ENCODE results near the gene ARL13A.
"Not testable (repeated sequence)": the region's sequence is repeated elsewhere in the genome, so short reads cannot be mapped to it uniquely, and the experiment has no call there.

The ARL13A gene

DNA sequence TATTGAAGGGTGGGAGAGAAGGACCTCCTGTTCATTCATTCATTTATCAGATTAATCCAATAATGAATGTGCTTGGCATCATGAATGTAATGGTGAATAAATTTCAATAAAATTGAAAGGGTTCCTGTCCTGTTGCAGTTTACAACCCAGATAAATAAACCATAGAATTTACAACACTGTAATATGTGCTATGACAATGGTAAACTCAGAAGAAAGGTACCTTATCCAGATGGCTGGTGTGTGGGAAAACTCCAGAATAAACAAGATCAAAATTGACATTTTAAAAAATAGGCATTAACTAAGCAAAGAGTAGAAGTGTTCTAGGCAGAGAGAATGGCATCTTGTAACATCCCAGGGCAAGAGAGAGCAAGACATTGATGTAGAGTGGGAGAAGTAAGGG lies 15.3 kb downstream of the ARL13A start:
- H3K4me3 ChIP-seq (ENCODE audit: control insufficient read depth, low read depth, low read length) = no peak overlapping the region
- no peak for DNase-seq (ENCODE audit: low read depth)
- TF ChIP-seq, protein P1, sequence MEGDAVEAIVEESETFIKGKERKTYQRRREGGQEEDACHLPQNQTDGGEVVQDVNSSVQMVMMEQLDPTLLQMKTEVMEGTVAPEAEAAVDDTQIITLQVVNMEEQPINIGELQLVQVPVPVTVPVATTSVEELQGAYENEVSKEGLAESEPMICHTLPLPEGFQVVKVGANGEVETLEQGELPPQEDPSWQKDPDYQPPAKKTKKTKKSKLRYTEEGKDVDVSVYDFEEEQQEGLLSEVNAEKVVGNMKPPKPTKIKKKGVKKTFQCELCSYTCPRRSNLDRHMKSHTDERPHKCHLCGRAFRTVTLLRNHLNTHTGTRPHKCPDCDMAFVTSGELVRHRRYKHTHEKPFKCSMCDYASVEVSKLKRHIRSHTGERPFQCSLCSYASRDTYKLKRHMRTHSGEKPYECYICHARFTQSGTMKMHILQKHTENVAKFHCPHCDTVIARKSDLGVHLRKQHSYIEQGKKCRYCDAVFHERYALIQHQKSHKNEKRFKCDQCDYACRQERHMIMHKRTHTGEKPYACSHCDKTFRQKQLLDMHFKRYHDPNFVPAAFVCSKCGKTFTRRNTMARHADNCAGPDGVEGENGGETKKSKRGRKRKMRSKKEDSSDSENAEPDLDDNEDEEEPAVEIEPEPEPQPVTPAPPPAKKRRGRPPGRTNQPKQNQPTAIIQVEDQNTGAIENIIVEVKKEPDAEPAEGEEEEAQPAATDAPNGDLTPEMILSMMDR (conservative IDR thresholded peaks at IDR 0.05; ENCODE audit: control insufficient read depth, insufficient read depth, low read depth, low read length) = no peak

DNA sequence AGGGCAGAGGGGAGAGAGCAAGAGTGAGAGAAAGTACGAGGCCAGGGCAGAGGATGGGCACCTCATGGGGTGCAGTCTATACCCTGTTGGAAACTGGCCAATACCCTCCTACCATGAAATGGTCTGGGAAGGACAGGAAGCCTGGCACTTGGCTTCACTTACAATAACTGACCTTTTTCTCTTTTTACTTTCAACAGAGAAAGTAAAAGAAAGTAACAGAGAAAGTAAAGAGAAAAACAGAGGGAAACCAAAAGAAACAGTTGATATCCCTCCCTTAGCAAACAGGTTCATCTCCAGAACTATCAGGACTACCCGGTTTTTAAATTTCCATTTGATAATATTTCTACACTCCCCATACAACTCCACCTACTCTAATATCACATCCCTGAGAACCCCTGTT lies 20.6 kb downstream of the ARL13A start:
- H3K4me3 ChIP-seq (ENCODE audit: control insufficient read depth, low read depth, low read length) = no peak overlapping the region
- TF ChIP-seq, protein P1 (conservative IDR thresholded peaks at IDR 0.05; ENCODE audit: control insufficient read depth, insufficient read depth, low read depth, low read length) = no peak
- DNase-seq (ENCODE audit: low read depth) = no peak

DNA sequence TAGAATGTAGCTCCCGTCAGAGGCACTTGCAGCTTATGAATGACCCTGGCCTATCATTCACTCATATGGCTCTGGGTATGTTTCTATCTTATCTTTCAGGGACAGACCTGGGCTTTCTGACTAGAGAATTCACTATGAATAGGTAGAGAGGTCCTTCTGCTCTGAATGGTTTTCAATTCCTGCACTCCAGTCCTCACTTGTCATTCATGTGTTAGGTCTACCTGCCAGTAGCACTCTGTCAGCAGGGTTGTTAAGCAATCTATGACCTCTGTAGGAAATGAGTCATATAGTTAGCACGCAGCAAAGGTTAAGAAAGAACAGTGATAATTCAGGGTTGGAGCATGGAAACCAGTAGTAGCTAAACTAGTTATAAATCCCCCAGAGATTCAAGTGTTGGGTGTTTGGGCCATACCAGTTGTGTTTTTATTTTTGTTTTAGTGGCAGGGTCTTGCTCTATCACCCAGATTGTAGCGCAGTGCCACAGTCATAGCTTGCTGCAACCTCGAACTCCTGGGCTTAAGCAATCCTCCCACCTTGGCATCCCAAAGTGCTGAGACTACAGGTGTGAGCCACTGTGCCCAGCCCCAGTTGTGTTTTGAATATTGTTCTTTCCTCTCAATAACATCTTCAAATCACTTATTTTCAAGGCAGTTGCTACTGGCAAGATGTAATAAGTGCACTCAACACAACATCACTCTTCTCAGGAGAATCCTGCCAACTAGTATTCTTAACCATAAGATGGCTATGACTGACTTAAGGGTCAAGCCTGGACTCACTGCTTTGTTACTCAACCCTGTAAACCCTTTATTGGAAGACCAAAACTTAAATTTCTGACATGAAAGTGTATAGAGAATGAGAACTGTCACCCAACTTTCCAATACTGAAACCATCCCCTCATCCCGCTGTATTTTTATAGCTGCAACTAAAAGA lies 25.1 kb downstream of the ARL13A start:
- peak; percentile 59 for DNase-seq (ENCODE audit: low read depth)
- TF ChIP-seq, protein P1 (conservative IDR thresholded peaks at IDR 0.05; ENCODE audit: control insufficient read depth, insufficient read depth, low read depth, low read length) = no peak
- H3K4me3 ChIP-seq (ENCODE audit: control insufficient read depth, low read depth, low read length) = no peak overlapping the region

DNA sequence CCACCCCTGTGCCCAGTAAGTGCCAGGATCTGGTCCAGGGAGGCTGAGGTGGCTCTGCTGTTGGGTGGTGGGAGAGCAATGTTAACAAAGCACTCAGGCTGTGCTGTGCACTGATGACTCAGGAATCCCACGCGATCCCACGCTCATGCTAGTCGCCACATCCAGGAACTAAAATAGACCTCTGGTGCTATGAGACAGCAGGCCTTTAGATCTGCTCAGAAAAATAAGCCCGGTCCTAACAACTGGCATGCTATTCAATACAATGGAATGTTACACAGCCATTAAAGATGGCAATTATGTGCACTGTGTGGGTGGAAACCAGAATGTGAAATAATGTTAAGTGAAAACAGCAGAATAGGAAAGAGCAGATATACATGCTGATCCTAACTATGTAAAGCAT lies 26.0 kb downstream of the ARL13A start:
- H3K4me3 ChIP-seq (ENCODE audit: control insufficient read depth, low read depth, low read length) = no peak overlapping the region
- TF ChIP-seq, protein P1 (conservative IDR thresholded peaks at IDR 0.05; ENCODE audit: control insufficient read depth, insufficient read depth, low read depth, low read length) = no peak
- peak; percentile 92 for DNase-seq (ENCODE audit: low read depth)

DNA sequence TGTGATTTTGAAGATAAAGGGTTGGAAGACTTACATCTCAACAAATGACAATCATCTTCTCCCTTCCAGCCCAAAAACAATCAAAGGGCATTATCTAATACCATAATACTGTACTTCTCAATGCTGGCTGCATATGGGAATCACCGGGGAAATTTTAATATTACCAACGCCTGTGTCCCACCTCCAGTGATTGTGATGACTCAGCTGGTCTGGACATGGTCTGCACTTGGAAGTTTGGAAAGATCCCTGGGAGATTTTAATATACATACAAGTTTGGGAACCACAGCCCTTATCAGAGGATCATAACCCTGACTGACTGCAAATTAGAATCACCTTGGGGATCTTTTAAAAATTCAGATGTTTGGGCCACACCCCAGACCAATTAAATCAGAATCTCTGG lies 29.9 kb downstream of the ARL13A start:
- DNase-seq (ENCODE audit: low read depth) = no peak
- H3K4me3 ChIP-seq (ENCODE audit: control insufficient read depth, low read depth, low read length) = no peak overlapping the region
- TF ChIP-seq, protein P1 (conservative IDR thresholded peaks at IDR 0.05; ENCODE audit: control insufficient read depth, insufficient read depth, low read depth, low read length) = no peak

DNA sequence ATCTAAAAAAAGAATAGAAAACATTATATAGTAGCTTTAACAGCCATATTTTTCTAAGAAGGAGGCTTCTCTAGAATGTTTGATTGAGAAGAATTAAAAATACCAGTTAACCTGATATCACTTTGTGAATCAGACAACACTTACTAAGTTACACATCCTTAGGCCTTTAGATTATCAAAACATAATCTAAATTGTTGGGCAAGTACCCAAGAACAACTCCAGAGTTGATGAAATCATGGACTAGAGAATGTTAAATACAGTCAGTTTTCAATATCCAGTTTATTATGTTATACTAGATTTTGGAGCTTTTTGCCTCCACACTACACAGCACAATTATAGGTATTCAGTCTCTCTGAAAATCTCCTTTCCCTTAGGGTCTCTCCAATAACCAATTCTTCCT lies 39.6 kb downstream of the ARL13A start:
- H3K4me3 ChIP-seq (ENCODE audit: control insufficient read depth, low read depth, low read length) = no peak overlapping the region
- TF ChIP-seq, protein P1 (conservative IDR thresholded peaks at IDR 0.05; ENCODE audit: control insufficient read depth, insufficient read depth, low read depth, low read length) = no peak
- DNase-seq (ENCODE audit: low read depth) = peak; percentile 28

DNA sequence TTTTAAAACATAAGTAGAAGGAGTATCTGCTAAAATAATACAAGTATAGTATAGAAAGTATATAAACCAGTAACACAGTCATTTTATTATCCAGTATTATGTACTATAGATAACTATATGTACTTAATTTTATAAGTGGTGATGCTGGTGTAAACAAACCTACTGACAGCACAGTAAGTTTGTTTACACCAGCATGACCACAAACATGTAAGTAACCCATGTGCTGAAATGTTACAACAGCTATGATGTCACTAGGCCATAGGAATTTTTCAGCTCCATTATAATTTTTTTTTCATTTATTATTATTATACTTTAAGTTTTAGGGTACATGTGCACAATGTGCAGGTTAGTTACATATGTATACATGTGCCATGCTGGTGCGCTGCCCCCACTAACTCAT lies 42.5 kb downstream of the ARL13A start:
- H3K4me3 ChIP-seq (ENCODE audit: control insufficient read depth, low read depth, low read length); DNase-seq (ENCODE audit: low read depth): not testable (repeated sequence)

Measured in fibroblast of mammary gland (primary cell).